Measurements from ENCODE around the gene BRD9. TPM values are rescaled to one million over a fixed set of nuclear protein-coding genes. Genes with fewer than 3 reads are reported as not detected.

The BRD9 gene
- total RNA-seq, 1 experiment from 2014 or later = 55.6 TPM

DNA sequence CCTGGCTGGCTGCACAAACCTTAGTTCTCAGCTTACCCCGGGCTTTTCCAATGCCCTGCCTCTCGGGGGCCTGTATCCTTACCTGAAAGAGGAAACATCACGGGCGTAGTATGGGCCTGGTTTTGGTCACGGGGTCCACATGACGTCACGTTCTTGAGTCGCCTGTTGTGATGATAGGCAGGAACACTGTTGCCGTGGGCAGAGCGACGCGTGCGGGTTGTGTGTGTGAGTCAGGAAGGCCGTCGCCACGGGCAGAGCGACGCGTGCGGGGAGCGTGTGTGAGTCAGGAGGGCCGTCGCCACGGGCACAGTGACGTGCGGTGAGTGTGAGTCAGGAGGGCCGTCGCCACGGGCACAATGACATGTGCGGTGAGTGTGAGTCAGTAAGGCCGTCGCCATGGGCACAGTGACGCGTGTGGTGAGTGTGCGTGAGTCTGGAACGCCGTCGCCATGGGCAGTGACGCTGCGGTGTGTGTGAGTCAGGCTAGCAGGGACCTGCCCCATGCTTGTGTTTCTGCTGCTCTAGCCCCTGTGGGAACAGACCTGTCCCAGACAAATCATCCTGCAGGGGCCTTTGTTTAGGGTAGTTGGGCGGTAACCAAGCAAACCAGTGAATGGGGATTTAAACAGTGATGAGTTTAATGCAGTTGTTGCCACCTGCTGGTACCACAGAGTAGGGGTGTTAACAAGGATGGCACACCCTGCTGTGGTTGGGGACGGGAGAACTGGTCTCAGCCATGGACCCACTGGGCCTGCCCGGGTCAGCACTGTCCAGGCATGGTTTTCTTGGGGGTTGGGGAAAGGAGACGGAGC, 19.9 kb upstream of the BRD9 start (continued):
- TF ChIP-seq, protein P1, sequence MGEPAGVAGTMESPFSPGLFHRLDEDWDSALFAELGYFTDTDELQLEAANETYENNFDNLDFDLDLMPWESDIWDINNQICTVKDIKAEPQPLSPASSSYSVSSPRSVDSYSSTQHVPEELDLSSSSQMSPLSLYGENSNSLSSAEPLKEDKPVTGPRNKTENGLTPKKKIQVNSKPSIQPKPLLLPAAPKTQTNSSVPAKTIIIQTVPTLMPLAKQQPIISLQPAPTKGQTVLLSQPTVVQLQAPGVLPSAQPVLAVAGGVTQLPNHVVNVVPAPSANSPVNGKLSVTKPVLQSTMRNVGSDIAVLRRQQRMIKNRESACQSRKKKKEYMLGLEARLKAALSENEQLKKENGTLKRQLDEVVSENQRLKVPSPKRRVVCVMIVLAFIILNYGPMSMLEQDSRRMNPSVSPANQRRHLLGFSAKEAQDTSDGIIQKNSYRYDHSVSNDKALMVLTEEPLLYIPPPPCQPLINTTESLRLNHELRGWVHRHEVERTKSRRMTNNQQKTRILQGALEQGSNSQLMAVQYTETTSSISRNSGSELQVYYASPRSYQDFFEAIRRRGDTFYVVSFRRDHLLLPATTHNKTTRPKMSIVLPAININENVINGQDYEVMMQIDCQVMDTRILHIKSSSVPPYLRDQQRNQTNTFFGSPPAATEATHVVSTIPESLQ (CRISPR knock-in tag; IDR thresholded peaks at IDR 0.05) = no peak
- no peak for TF ChIP-seq JAZF1 (CRISPR knock-in tag; IDR thresholded peaks at IDR 0.05)
- TF ChIP-seq TCF7 (CRISPR knock-in tag; IDR thresholded peaks at IDR 0.05; ENCODE audit: low read depth) = no peak
- no peak for TF ChIP-seq FOXK1 (CRISPR knock-in tag; IDR thresholded peaks at IDR 0.05)
- TF ChIP-seq MYBL2 (CRISPR knock-in tag; IDR thresholded peaks at IDR 0.05) = no peak
- TF ChIP-seq, protein P2, sequence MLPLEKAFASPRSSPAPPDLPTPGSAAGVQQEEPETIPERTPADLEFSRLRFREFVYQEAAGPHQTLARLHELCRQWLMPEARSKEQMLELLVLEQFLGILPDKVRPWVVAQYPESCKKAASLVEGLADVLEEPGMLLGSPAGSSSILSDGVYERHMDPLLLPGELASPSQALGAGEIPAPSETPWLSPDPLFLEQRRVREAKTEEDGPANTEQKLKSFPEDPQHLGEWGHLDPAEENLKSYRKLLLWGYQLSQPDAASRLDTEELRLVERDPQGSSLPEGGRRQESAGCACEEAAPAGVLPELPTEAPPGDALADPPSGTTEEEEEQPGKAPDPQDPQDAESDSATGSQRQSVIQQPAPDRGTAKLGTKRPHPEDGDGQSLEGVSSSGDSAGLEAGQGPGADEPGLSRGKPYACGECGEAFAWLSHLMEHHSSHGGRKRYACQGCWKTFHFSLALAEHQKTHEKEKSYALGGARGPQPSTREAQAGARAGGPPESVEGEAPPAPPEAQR (CRISPR knock-in tag; IDR thresholded peaks at IDR 0.05) = no peak

DNA sequence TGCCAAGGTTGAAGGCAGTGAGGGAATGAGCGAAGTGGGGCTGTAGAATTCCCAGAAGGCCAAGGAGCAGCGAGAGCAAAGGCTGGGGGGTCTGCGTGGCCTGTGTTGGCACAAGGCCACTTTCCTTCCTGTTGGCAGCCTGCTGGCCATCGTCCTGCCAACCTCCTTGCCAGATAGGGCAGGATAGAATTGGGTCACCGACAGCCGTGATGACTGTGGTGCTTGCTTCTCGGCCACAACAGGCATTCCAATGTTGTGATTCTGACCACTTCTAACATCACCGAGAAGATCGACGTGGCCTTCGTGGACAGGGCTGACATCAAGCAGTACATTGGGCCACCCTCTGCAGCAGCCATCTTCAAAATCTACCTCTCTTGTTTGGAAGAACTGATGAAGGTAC, 19.0 kb upstream of the BRD9 start:
- ChIA-PET POLR2A (no interaction called here), CTCF (interaction anchor here (0.7 kb wide), 1 partner anchor 12 kb away, joined by 3 read pairs; no protein-coding TSS in a partner anchor)
- no peaks in the 10 kb centered on the region for H3K4me1 Mint-ChIP-seq
- DNase-seq (ENCODE audit: low spot score) = no peak
- no peaks in the 10 kb centered on the region for H3K9me3 Mint-ChIP-seq
- H3K27ac Mint-ChIP-seq = no peak overlapping the region
- no peak overlapping the region for H3K4me3 Mint-ChIP-seq
- TF ChIP-seq, protein P3, sequence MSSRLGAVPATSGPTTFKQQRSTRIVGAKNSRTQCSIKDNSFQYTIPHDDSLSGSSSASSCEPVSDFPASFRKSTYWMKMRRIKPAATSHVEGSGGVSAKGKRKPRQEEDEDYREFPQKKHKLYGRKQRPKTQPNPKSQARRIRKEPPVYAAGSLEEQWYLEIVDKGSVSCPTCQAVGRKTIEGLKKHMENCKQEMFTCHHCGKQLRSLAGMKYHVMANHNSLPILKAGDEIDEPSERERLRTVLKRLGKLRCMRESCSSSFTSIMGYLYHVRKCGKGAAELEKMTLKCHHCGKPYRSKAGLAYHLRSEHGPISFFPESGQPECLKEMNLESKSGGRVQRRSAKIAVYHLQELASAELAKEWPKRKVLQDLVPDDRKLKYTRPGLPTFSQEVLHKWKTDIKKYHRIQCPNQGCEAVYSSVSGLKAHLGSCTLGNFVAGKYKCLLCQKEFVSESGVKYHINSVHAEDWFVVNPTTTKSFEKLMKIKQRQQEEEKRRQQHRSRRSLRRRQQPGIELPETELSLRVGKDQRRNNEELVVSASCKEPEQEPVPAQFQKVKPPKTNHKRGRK (CRISPR knock-in tag; IDR thresholded peaks at IDR 0.05; ENCODE audit: borderline replicate concordance) = no peak
- TF ChIP-seq MXD4 (CRISPR knock-in tag; IDR thresholded peaks at IDR 0.05; ENCODE audit: borderline replicate concordance) (no peak), CREM (CRISPR knock-in tag; IDR thresholded peaks at IDR 0.05) (no peak), CREB1 (CRISPR knock-in tag; IDR thresholded peaks at IDR 0.05) (no peak), PRRX2 (CRISPR knock-in tag; IDR thresholded peaks at IDR 0.05) (no peak), IRF2 (CRISPR knock-in tag; IDR thresholded peaks at IDR 0.05; ENCODE audit: borderline replicate concordance, low read depth) (no peak), TEAD1 (CRISPR knock-in tag; IDR thresholded peaks at IDR 0.05) (no peak), HMGA2 (CRISPR knock-in tag; IDR thresholded peaks at IDR 0.05) (no peak)
- TF ChIP-seq, protein P4, sequence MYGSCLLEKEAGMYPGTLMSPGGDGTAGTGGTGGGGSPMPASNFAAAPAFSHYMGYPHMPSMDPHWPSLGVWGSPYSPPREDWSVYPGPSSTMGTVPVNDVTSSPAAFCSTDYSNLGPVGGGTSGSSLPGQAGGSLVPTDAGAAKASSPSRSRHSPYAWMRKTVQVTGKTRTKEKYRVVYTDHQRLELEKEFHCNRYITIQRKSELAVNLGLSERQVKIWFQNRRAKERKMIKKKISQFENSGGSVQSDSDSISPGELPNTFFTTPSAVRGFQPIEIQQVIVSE (CRISPR knock-in tag; IDR thresholded peaks at IDR 0.05; ENCODE audit: borderline replicate concordance) = no peak
- TF ChIP-seq, protein P5, sequence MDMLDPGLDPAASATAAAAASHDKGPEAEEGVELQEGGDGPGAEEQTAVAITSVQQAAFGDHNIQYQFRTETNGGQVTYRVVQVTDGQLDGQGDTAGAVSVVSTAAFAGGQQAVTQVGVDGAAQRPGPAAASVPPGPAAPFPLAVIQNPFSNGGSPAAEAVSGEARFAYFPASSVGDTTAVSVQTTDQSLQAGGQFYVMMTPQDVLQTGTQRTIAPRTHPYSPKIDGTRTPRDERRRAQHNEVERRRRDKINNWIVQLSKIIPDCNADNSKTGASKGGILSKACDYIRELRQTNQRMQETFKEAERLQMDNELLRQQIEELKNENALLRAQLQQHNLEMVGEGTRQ (CRISPR knock-in tag; IDR thresholded peaks at IDR 0.05) = no peak
- TF ChIP-seq, protein P6, sequence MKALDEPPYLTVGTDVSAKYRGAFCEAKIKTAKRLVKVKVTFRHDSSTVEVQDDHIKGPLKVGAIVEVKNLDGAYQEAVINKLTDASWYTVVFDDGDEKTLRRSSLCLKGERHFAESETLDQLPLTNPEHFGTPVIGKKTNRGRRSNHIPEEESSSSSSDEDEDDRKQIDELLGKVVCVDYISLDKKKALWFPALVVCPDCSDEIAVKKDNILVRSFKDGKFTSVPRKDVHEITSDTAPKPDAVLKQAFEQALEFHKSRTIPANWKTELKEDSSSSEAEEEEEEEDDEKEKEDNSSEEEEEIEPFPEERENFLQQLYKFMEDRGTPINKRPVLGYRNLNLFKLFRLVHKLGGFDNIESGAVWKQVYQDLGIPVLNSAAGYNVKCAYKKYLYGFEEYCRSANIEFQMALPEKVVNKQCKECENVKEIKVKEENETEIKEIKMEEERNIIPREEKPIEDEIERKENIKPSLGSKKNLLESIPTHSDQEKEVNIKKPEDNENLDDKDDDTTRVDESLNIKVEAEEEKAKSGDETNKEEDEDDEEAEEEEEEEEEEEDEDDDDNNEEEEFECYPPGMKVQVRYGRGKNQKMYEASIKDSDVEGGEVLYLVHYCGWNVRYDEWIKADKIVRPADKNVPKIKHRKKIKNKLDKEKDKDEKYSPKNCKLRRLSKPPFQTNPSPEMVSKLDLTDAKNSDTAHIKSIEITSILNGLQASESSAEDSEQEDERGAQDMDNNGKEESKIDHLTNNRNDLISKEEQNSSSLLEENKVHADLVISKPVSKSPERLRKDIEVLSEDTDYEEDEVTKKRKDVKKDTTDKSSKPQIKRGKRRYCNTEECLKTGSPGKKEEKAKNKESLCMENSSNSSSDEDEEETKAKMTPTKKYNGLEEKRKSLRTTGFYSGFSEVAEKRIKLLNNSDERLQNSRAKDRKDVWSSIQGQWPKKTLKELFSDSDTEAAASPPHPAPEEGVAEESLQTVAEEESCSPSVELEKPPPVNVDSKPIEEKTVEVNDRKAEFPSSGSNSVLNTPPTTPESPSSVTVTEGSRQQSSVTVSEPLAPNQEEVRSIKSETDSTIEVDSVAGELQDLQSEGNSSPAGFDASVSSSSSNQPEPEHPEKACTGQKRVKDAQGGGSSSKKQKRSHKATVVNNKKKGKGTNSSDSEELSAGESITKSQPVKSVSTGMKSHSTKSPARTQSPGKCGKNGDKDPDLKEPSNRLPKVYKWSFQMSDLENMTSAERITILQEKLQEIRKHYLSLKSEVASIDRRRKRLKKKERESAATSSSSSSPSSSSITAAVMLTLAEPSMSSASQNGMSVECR (CRISPR knock-in tag; IDR thresholded peaks at IDR 0.05; ENCODE audit: borderline replicate concordance) = no peak
- TF ChIP-seq, protein P7, sequence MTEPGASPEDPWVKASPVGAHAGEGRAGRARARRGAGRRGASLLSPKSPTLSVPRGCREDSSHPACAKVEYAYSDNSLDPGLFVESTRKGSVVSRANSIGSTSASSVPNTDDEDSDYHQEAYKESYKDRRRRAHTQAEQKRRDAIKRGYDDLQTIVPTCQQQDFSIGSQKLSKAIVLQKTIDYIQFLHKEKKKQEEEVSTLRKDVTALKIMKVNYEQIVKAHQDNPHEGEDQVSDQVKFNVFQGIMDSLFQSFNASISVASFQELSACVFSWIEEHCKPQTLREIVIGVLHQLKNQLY (CRISPR knock-in tag; IDR thresholded peaks at IDR 0.05) = no peak
- TF ChIP-seq, protein P8, sequence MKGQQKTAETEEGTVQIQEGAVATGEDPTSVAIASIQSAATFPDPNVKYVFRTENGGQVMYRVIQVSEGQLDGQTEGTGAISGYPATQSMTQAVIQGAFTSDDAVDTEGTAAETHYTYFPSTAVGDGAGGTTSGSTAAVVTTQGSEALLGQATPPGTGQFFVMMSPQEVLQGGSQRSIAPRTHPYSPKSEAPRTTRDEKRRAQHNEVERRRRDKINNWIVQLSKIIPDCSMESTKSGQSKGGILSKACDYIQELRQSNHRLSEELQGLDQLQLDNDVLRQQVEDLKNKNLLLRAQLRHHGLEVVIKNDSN (CRISPR knock-in tag; IDR thresholded peaks at IDR 0.05) = no peak
- TF ChIP-seq, protein P9, sequence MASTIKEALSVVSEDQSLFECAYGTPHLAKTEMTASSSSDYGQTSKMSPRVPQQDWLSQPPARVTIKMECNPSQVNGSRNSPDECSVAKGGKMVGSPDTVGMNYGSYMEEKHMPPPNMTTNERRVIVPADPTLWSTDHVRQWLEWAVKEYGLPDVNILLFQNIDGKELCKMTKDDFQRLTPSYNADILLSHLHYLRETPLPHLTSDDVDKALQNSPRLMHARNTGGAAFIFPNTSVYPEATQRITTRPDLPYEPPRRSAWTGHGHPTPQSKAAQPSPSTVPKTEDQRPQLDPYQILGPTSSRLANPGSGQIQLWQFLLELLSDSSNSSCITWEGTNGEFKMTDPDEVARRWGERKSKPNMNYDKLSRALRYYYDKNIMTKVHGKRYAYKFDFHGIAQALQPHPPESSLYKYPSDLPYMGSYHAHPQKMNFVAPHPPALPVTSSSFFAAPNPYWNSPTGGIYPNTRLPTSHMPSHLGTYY (CRISPR knock-in tag; IDR thresholded peaks at IDR 0.05) = no peak
- peaks cover 82% of the 10 kb centered on the region for H3K36me3 Mint-ChIP-seq
- ATAC-seq = no peak
- H3K27me3 Mint-ChIP-seq (ENCODE audit: low read depth) = no peaks in the 10 kb centered on the region

Measured in WTC11 (cell line).